K562 (cell line): ENCODE data around the gene ZNF24. TPM values are rescaled to one million over a fixed set of nuclear protein-coding genes. Genes with fewer than 3 reads are reported as not detected.

ENCODE experiments used
- ATAC-seq: fragments of 200-7000 bp; cut with Tn5 transposase; 3 replicates; pipeline ENCODE4 v1.9.1; 2020; ENCODE audit warnings: moderate library complexity
- BruUV-seq: library from RNA; stranded (reverse); fragments of 400-500 nt; replicated peaks from 2 replicates; lab custom pipeline; 2021; lab: Mats Ljungman, UMichigan
- CTCF ChIA-PET: fragments of 300-600 bp; formaldehyde crosslinking; extraction: SDS; loops from one replicate; lab custom pipeline; 2021; ENCODE audit warnings: low intra/inter-chr PET ratio; lab: Yijun Ruan, JAX
- POLR2A ChIA-PET: fragments of 300-600, 350-650 bp; sonication (Branson Sonifier 250); formaldehyde crosslinking; extraction: SDS; loops from one replicate; lab custom pipeline; 2021; ENCODE audit warnings: antibody characterized with exemption, inconsistent platforms; lab: Yijun Ruan, JAX
- DNase-seq, 4 experiments: peaks; one replicate each; pipeline versions ENCODE4 v3.0.0 to v3.0.0-alpha.2; 2011 to 2018; ENCODE audit warnings: low spot score in 3 of 4, mixed read lengths in 3 of 4; ENCODE audit errors: extremely low read depth in 1 of 4
- FAIRE-seq: peaks from 2 replicates; lab custom pipeline; 2011; peaks lifted over from hg19 to GRCh38; lab: Jason Lieb, UNC
- H2AFZ ChIP-seq: 2 replicates; pipeline ENCODE4 v1.6.0; 2011; ENCODE audit warnings: low read depth, low read length, control low read depth, inconsistent platforms
- H3K27ac ChIP-seq: fragments of 200-600 bp; 3 replicates; pipeline ENCODE4 v1.8.0; 2011; ENCODE audit warnings: low read depth, mild to moderate bottlenecking, control low read depth, inconsistent platforms, low read length, moderate library complexity, mixed read lengths; ENCODE audit errors: extremely low read depth
- H3K27me3 ChIP-seq, 2 experiments: fragments of 300-600 bp in 1 of 2; 2 replicates in 1 of 2; 3 replicates in 1 of 2; pipeline versions ENCODE4 v1.6.0 to v1.8.0; 2011; ENCODE audit warnings: inconsistent platforms in 2 of 2, low read length in 2 of 2, mild to moderate bottlenecking in 1 of 2, mixed read lengths in 1 of 2, moderate library complexity in 1 of 2; ENCODE audit not compliant: control insufficient read depth in 2 of 2, insufficient read depth in 2 of 2
- H3K36me3 ChIP-seq: fragments of 300-600 bp; 3 replicates; pipeline ENCODE4 v1.8.0; 2011; ENCODE audit warnings: mild to moderate bottlenecking, low read length, inconsistent platforms; ENCODE audit not compliant: control insufficient read depth, insufficient read depth
- H3K4me1 ChIP-seq, 2 experiments: fragments of 200-600 bp in 1 of 2; replicated peaks in 1 of 2; 2 replicates in 1 of 2; 3 replicates in 1 of 2; pipeline versions ENCODE4 v1.5.1 to v1.8.0; 2011; ENCODE audit warnings: inconsistent platforms in 2 of 2, low read length in 2 of 2, mild to moderate bottlenecking in 1 of 2, mixed read lengths in 1 of 2, moderate library complexity in 1 of 2; ENCODE audit not compliant: control insufficient read depth in 2 of 2, insufficient read depth in 2 of 2
- H3K4me2 ChIP-seq: 2 replicates; pipeline ENCODE4 v1.6.1; 2011; ENCODE audit warnings: low read length, control low read depth, inconsistent platforms, mixed read lengths; ENCODE audit not compliant: insufficient read depth
- H3K4me3 ChIP-seq: fragments of 200-600 bp; sonication (generic), shearing (Covaris generic); 2 replicates; pipeline ENCODE4 v1.5.1; 2016; ENCODE audit warnings: control low read depth, inconsistent platforms
- H3K79me2 ChIP-seq: fragments of 200-600 bp; 3 replicates; pipeline ENCODE4 v1.8.0; 2011; ENCODE audit warnings: low read length, inconsistent platforms; ENCODE audit not compliant: control insufficient read depth, insufficient read depth
- H3K9ac ChIP-seq, 2 experiments: 2 replicates each; pipeline versions ENCODE4 v1.6.0 to v1.6.1; 2011; ENCODE audit warnings: low read depth in 2 of 2, low read length in 2 of 2, control low read depth in 1 of 2, inconsistent platforms in 1 of 2, mild to moderate bottlenecking in 1 of 2, mixed read lengths in 1 of 2; ENCODE audit not compliant: insufficient read depth in 1 of 2
- H3K9me1 ChIP-seq: one replicate; pipeline ENCODE4 v1.6.0; 2011; ENCODE audit warnings: inconsistent platforms, mild to moderate bottlenecking, low read length, moderate library complexity; ENCODE audit not compliant: control insufficient read depth, insufficient read depth
- H3K9me3 ChIP-seq: replicated peaks from 2 replicates; pipeline ENCODE4 v1.5.1; 2011; ENCODE audit warnings: low read depth, low read length, inconsistent platforms; ENCODE audit not compliant: control insufficient read depth, insufficient read depth
- H4K20me1 ChIP-seq: replicated peaks from 2 replicates; pipeline ENCODE4 v1.6.1; 2011; ENCODE audit warnings: low read length, inconsistent platforms, mixed read lengths; ENCODE audit not compliant: control insufficient read depth, insufficient read depth
- CBX1 ChIP-seq: sonication (generic); IDR thresholded peaks from 2 replicates; pipeline ENCODE4 v1.6.1; 2016; ENCODE audit warnings: antibody characterized with exemption, low read depth, mild to moderate bottlenecking
- CCAR2 ChIP-seq: fragments of 200-400 bp; formaldehyde crosslinking; IDR thresholded peaks from 2 replicates; pipeline ENCODE4 v1.6.1; 2017; ENCODE audit warnings: mild to moderate bottlenecking, low read depth, low read length
- GTF2B ChIP-seq: IDR thresholded peaks from 2 replicates; pipeline ENCODE4 v1.6.1; 2011; ENCODE audit not compliant: insufficient read length; ENCODE audit errors: extremely low read depth
- HBP1 ChIP-seq: fragments of 450-650 bp; formaldehyde crosslinking; IDR thresholded peaks from 2 replicates; pipeline ENCODE4 v1.4.0; 2022; ENCODE audit warnings: missing genetic modification characterization
- HNRNPLL ChIP-seq: fragments of 200-400 bp; formaldehyde crosslinking; IDR thresholded peaks from 2 replicates; pipeline ENCODE4 v1.6.1; 2017; ENCODE audit warnings: low read length, low read depth, mild to moderate bottlenecking; ENCODE audit not compliant: poor library complexity, severe bottlenecking
- KLF6 ChIP-seq: fragments of 250-450 bp; sonication (Bioruptor Pico); IDR thresholded peaks from 2 replicates; pipeline ENCODE4 v1.4.0; 2020; ENCODE audit warnings: mild to moderate bottlenecking, moderate library complexity, borderline replicate concordance
- MTA2 ChIP-seq: fragments of 450-650 bp; IDR thresholded peaks from 2 replicates; pipeline ENCODE4 v1.6.1; 2016; ENCODE audit warnings: low read depth
- NFATC3 ChIP-seq: fragments of 450-650 bp; IDR thresholded peaks from 2 replicates; pipeline ENCODE4 v1.6.1; 2017; ENCODE audit warnings: mild to moderate bottlenecking
- POLR2A ChIP-seq: fragments of 450-650 bp; conservative IDR thresholded peaks from 2 replicates; pipeline ENCODE4 v1.6.1; 2016
- POLR2AphosphoS2 ChIP-seq: IDR thresholded peaks from 2 replicates; pipeline ENCODE4 v1.6.1; 2012; ENCODE audit warnings: low read length, improper control_type of control experiment
- SREBF2 ChIP-seq: sonication (generic); formaldehyde crosslinking; IDR thresholded peaks from 2 replicates; pipeline ENCODE4 v1.4.0; 2020; ENCODE audit warnings: mild to moderate bottlenecking, missing genetic modification reagents
- TAF15 ChIP-seq: fragments of 200-400 bp; formaldehyde crosslinking; IDR thresholded peaks from 2 replicates; pipeline ENCODE4 v1.6.1; 2017; ENCODE audit warnings: mild to moderate bottlenecking, low read depth, low read length, moderate library complexity
- TARDBP ChIP-seq: fragments of 450-650 bp; IDR thresholded peaks from 2 replicates; pipeline ENCODE4 v1.6.1; 2016
- U2AF1 ChIP-seq: fragments of 200-400 bp; formaldehyde crosslinking; optimal IDR thresholded peaks from 2 replicates; pipeline ENCODE3; 2017; ENCODE audit warnings: mild to moderate bottlenecking, low read depth, low read length, moderate library complexity
- ZNF766 ChIP-seq: fragments of 200-800 bp; sonication (Bioruptor generic); conservative IDR thresholded peaks from 2 replicates; pipeline ENCODE4 v1.6.1; 2016; ENCODE audit warnings: missing genetic modification characterization, missing compliant biosample characterization
- WGBS: fragments of 100-300 bp; shearing (Covaris generic); methylation state at CpG from one replicate; pipeline ENCODE4 v1.1.6; 2016; ENCODE audit warnings: low coverage, mixed read lengths; ENCODE audit not compliant: insufficient coverage; ENCODE audit errors: missing lambda C conversion rate; 5-methylcytosine and 5-hydroxymethylcytosine counted together
- in situ Hi-C: fragments of 300-500 bp; cut with MboI; formaldehyde crosslinking; loops from 4 replicates; pipeline ENCODE4 v1.15.0; 2018; ENCODE audit warnings: inconsistent platforms, mixed read lengths
- intact Hi-C: fragments of 100-400 bp; cut with micrococcal nuclease; formaldehyde crosslinking; loops from 2 replicates; pipeline ENCODE4 v1.14.2; 2022
- polyA plus RNA-seq, 8 experiments: library from polyadenylated mRNA; depleted of rRNA in 4 of 8; stranded (reverse) in 5 of 8; unstranded in 3 of 8; fragments of >200 nt; fragmentation: Nextera tagmentation in 2 of 8; fragmentation: Illumina TruSeq in 1 of 8; extraction: Ambion mirVana in 2 of 8; extraction: Trizol in 1 of 8; gene quantifications; 2 replicates each; pipeline versions ENCODE4 v1.2.1 to v1.2.3, GENCODE V29; 2011 to 2014; ENCODE audit warnings: inconsistent platforms in 1 of 8, missing spikeins in 1 of 8
- total RNA-seq, 7 experiments: library from RNA; depleted of rRNA in 6 of 7; stranded (reverse); fragments of >200 nt in 6 of 7; fragmentation: Illumina TruSeq in 2 of 7; extraction: Trizol in 2 of 7; gene quantifications; 2 replicates each; pipeline versions ENCODE4 v1.2.1 to v1.2.3, GENCODE V29; 2011 to 2021; ENCODE audit warnings: low replicate concordance in 1 of 7

The ZNF24 gene
- total and polyA plus RNA-seq, 9 of the 15 experiments (the other 6 are each of a cell fraction or from before 2014, with no cell fraction given), result 35.7 to 72.8 (median 54.1) TPM

GRCh38 chr18:35335866-35336265 is 8.4 kb downstream of the ZNF24 start:
- WGBS, result 91% methylated on average over 4 of the region's 4 CpGs
- BruUV-seq, result no TSS peak
- H2AFZ ChIP-seq, result no peak overlapping the region
- no peaks in the 10 kb centered on the region for H3K9me3 ChIP-seq
- no peak overlapping the region for H3K4me2 ChIP-seq
- CTCF ChIA-PET, result no interaction called here
- H3K36me3 ChIP-seq, result peaks cover 89% of the 10 kb centered on the region
- H3K9me1 ChIP-seq, result no peaks in the 10 kb centered on the region
- H3K79me2 ChIP-seq, result peaks cover 47% of the 10 kb centered on the region
- ATAC-seq (no peak; the same call in 2 of the 3 replicates), FAIRE-seq (no peak), DNase-seq (no peak)
- H3K27ac ChIP-seq, result no peak overlapping the region
- peaks cover 8% of the 10 kb centered on the region for H4K20me1 ChIP-seq
- H3K4me3 ChIP-seq, result no peak overlapping the region
- intact Hi-C loops, result no loop called here
- in situ Hi-C loops, result no loop called here
- peak; percentile 38; the same call in 1 of the 2 replicates for TF ChIP-seq POLR2AphosphoS2
- 0 out of 2 replicates have a peak, but pooled peaks have one; percentile 33 for TF ChIP-seq POLR2A
- TF ChIP-seq CCAR2, result no peak
- TF ChIP-seq NFATC3, result no peak
- TF ChIP-seq TARDBP, result no peak
- H3K9ac ChIP-seq, result no peak overlapping the region
- POLR2A ChIA-PET, result interaction anchor here (1.3 kb wide), 1 partner anchor 8 kb away, joined by 4 read pairs; the partner anchor contains the start of gene ZNF24
- no peaks in the 10 kb centered on the region for H3K4me1 ChIP-seq
- no peaks in the 10 kb centered on the region for H3K27me3 ChIP-seq

GRCh38 chr18:35334821-35335220 is 9.4 kb downstream of the ZNF24 start:
- Histone ChIP-seq H3K4me3 (no peak overlapping the region), H3K4me2 (no peak overlapping the region), H2AFZ (no peak overlapping the region), H3K9me3 (no peaks in the 10 kb centered on the region), H4K20me1 (peaks cover 2% of the 10 kb centered on the region), H3K79me2 (peaks cover 36% of the 10 kb centered on the region), H3K27me3 (no peaks in the 10 kb centered on the region), H3K4me1 (no peaks in the 10 kb centered on the region), H3K9ac (no peak overlapping the region), H3K9me1 (no peaks in the 10 kb centered on the region), H3K27ac (no peak overlapping the region), H3K36me3 (peaks cover 79% of the 10 kb centered on the region)
- ChIA-PET CTCF (interaction anchor here (0.7 kb wide), 1 partner anchor 309 kb away, joined by 3 read pairs; no protein-coding TSS in a partner anchor), POLR2A (interaction anchor here (0.7 to 1.3 kb wide), 6 partner anchors 9 to 656 kb away, joined by 3 to 5 read pairs (median 4); partner anchors contain the start of genes ZNF24 and ZSCAN30)
- no peak for FAIRE-seq
- WGBS, result 90% methylated on average over 3 of the region's 3 CpGs
- no peak for DNase-seq
- TF ChIP-seq CBX1, result no peak
- TF ChIP-seq MTA2, result no peak
- no peak for TF ChIP-seq HBP1 (CRISPR knock-in tag)
- TF ChIP-seq TAF15, result no peak
- no peak for TF ChIP-seq SREBF2 (CRISPR knock-in tag)
- no peak for TF ChIP-seq ZNF766
- TF ChIP-seq KLF6 (CRISPR knock-in tag), result no peak
- TF ChIP-seq GTF2B, result no peak
- TF ChIP-seq U2AF1, result no peak
- TF ChIP-seq HNRNPLL, result no peak
- intact Hi-C loops, result no loop called here
- no peak for ATAC-seq
- in situ Hi-C loops, result no loop called here
- no TSS peak for BruUV-seq
